Neuron (in vitro differentiated cells): ENCODE measurements around the gene GTF3C5.

Experiments used
- H2AFZ ChIP-seq: one replicate; pipeline ENCODE4 v1.6.1; 2013; ENCODE audit warnings: low read depth, mild to moderate bottlenecking, inconsistent platforms, low read length, moderate library complexity
- H3K27me3 ChIP-seq: one replicate; pipeline ENCODE4 v1.6.1; 2013; ENCODE audit warnings: low read length; ENCODE audit not compliant: insufficient read depth
- H3K36me3 ChIP-seq: one replicate; pipeline ENCODE4 v1.6.1; 2013; ENCODE audit warnings: low read length; ENCODE audit not compliant: insufficient read depth
- H3K4me1 ChIP-seq: one replicate; pipeline ENCODE4 v1.6.1; 2013; ENCODE audit warnings: low read length; ENCODE audit not compliant: insufficient read depth
- H3K4me3 ChIP-seq: 2 replicates; pipeline ENCODE4 v1.5.1; 2013; ENCODE audit warnings: mild to moderate bottlenecking, low read length, moderate library complexity
- H3K9me3 ChIP-seq: one replicate; pipeline ENCODE4 v1.6.1; 2013; ENCODE audit warnings: low read length

GTF3C5 gene

DNA sequence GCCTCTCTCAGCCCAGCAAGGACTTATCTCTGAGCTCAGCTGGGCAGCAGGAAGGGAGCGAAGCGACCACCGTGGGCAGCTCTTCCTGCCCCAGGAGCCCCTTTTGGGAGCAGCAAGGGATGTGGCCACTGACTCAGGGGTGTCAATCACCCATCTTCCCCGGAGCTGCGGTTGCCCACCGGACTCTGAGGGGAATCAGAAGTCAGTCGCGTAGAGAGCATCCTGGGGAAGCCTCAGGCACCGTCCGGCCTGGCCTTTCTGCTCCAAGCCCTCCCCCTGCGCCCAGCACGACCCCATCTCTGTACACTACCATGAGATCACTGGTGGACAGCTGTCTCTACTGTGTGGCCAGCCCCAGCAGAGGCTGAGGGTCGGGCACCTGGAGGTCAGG is 27.7 kb upstream of the GTF3C5 start:
- H3K4me3 ChIP-seq, result no peak overlapping the region
- no peaks in the 10 kb centered on the region for H3K36me3 ChIP-seq
- H3K4me1 ChIP-seq, result peaks cover 23% of the 10 kb centered on the region
- H2AFZ ChIP-seq, result no peak overlapping the region
- no peaks in the 10 kb centered on the region for H3K9me3 ChIP-seq
- peaks cover 34% of the 10 kb centered on the region for H3K27me3 ChIP-seq

DNA sequence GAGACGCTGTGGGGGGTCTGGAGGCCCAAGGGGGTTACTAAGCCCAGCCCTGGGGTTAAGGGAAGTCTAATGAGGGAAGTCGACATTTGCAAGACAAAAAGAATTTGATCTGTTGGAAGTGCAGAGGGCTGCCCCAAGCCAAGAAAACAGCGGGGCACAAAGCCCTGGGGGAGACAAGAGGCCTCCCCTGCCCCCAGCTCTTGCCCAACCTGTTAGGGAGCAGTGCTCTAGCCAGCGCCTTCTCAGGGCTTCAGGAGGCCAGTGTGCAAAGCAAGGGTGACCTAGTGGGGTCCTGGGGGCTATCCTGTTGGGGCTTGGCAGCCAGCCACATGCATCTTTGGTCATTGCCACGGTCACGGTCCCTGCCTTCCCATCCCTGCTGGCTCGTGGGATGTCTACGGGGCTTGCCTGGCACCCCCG is 27.1 kb upstream of the GTF3C5 start:
- H3K27me3 ChIP-seq, result peaks cover 33% of the 10 kb centered on the region
- H3K9me3 ChIP-seq, result no peaks in the 10 kb centered on the region
- no peak overlapping the region for H3K4me3 ChIP-seq
- no peak overlapping the region for H2AFZ ChIP-seq
- peaks cover 23% of the 10 kb centered on the region for H3K4me1 ChIP-seq
- H3K36me3 ChIP-seq, result no peaks in the 10 kb centered on the region

DNA sequence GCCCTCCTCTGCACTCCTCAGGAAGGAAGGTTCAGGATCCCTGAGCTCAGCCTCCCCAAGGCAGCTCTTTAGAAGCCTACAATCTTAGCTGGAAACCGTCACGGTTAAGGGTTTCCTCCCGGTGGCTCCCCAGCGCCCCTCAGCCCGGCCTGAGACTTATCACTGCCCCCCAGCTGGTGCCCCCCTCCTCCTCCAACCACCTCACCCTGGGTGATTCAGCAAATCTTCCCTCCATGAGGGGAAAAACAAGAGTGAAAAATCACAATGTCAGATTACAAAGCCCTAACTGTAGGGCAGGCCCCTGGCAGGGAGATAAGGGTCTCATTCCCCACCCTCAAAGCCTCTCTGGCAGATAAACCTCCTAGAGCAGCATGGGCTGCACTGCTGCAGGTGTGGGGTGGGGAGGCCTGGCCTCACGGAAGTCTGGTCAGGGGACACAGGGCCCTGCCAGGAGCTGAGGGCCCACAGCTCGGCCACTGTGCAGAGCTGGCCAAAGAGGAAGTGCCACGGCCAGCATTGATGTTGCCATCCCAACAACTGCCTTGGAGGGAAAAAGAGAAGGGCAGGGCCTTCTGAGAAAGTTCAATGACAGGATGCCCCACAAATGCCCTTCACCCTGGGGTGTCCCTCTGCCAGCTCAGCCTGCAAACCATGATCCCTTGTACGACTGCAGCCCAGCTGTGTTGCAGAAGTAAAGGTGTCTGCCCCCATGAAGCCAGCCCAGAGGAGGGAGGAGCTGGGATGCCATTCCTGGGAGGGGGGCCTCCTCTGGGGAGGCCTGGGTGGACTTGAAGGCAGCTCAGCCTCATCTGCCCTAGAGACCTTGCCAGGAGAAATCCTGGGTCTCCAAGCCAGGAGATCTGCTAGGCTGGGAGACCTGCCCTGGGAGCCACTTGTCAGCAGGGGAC is 26.5 kb upstream of the GTF3C5 start:
- H3K4me3 ChIP-seq, result no peak overlapping the region
- H3K27me3 ChIP-seq, result peaks cover 27% of the 10 kb centered on the region
- no peaks in the 10 kb centered on the region for H3K9me3 ChIP-seq
- peaks cover 23% of the 10 kb centered on the region for H3K4me1 ChIP-seq
- no peaks in the 10 kb centered on the region for H3K36me3 ChIP-seq
- H2AFZ ChIP-seq, result no peak overlapping the region

DNA sequence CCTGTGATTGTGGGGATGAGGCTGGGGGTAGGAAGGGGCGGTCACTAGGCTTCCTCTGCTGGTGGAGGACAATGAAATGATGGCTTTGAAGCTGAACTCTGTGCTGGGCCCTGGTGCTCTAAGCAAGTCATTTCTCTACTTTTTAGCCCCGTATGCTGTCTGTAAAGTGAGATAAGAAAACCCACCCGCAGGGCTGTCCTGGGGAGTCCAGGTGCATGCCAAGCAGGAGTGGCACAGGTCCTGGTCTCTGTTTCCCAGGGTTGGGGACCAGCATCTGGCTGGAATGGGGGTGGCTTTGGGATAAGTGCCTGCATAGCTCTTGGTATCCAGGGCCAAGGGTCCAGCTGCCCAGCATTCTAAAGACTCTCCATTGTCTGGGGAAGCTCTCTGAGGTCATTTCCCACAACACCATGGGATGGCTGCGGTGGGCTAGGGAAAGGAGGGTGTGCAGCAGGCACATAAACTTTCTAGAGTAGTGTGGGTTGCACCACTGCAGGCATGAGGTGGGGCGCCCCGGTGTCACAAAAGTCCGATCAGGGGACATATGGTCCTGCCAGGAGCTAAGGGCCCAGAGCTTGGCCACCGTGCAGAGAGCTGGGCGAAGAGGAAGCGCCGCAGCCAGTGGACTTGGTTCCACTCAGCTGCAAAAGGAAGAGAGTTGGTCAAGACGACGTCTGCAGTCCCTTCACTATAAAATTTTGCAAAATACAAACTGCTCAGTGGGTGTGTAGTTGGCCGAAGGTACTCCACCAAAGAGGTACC is 25.6 kb upstream of the GTF3C5 start:
- Histone ChIP-seq H3K9me3 (no peaks in the 10 kb centered on the region), H2AFZ (no peak overlapping the region), H3K36me3 (no peaks in the 10 kb centered on the region), H3K27me3 (peaks cover 19% of the 10 kb centered on the region), H3K4me3 (no peak overlapping the region), H3K4me1 (peaks cover 23% of the 10 kb centered on the region)

DNA sequence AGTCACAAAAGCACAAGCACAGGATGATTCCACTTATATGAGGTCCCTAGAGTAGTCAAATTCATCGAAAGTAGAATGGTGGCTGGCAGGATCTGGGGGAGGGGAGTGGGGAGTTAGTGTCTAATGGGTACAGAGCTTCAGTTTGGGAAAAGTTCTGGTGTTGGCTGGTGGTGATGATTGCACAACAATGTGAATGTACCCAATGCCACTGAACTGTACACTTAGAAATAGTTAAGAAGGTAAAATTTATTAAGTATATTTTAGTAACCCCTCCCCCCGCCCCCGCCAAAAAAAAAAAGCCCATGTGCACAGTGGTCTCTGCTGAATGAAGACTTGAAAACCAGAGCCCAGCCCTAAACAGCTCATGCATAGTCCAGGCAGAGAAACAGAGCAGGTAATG is 24.8 kb upstream of the GTF3C5 start:
- H3K4me3 ChIP-seq, result no peak overlapping the region
- no peak overlapping the region for H2AFZ ChIP-seq
- H3K27me3 ChIP-seq, result peaks cover 17% of the 10 kb centered on the region
- no peaks in the 10 kb centered on the region for H3K36me3 ChIP-seq
- peaks cover 23% of the 10 kb centered on the region for H3K4me1 ChIP-seq
- no peaks in the 10 kb centered on the region for H3K9me3 ChIP-seq

DNA sequence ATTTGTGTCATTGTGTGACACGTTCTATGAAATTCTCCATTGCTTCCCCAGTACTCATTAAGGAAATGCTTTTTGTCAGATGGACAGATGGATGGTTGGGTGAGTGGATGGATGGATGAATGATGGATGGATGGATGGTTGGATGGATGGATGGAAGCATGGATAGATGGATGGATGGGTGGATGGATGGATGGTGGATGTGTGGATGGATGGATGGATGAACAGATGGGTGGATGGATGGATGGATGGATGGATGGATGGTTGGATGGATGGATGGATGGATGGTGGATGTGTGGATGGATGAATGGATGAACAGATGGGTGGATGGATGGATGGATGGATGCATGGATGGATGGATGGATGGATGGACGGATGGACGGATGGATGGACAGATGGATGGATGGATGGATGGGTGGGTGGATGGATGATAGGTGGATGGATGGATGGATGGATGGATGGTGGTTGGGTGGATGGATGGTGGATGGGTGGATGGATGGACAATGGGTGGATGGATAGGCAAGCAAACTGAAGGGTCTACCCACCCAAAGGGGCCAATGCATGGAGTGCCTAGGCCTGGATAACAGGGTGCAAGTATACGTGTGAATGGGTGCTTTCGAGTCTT is 24.0 kb upstream of the GTF3C5 start:
- Histone ChIP-seq H2AFZ (no peak overlapping the region), H3K27me3 (peaks cover 17% of the 10 kb centered on the region), H3K36me3 (no peaks in the 10 kb centered on the region), H3K4me1 (peaks cover 23% of the 10 kb centered on the region), H3K4me3 (no peak overlapping the region), H3K9me3 (no peaks in the 10 kb centered on the region)

DNA sequence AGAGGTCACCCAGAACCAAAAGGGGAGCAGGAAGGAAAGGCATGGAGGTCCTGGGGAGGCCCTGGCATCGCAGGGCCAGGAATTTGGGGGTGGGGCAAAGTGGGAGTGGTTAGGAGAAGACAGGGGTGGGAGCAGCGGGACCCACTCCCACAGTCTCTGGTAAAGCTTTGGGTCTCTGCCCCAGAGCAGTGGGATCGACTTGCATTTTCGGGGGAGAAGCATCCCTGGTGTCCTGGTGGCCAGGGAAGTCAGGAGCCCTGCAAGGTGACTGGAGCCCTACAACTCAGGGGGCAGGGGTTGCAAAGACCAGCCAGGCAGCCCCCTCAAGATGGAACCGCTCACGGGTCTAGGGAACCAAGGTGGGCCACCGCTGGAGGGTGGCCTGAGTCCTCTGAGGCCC is 22.4 kb upstream of the GTF3C5 start:
- H3K27me3 ChIP-seq, result peaks cover 3% of the 10 kb centered on the region

DNA sequence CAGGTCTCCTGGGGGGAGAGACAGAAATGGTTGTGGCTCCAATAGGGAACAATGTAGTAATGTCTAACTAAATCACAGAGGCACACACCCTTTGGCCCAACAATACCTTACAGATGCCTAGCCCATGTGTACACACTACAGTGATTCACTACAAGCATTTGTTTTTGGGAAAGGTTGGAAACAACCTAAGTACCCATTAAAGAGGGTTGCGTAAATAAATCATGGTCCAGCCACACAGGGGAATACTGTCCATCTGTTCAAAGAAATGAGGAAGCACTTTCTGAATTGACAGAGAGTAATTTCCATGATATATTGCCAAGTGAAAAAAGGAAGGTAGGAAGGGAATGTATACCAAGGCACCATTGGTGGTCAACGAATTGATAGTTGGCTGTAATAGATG is 22.0 kb upstream of the GTF3C5 start:
- Histone ChIP-seq H3K27me3 (no peaks in the 10 kb centered on the region), H3K4me3 (no peak overlapping the region), H3K9me3 (no peaks in the 10 kb centered on the region), H3K4me1 (peaks cover 14% of the 10 kb centered on the region), H3K36me3 (no peaks in the 10 kb centered on the region), H2AFZ (no peak overlapping the region)

More for the DNA sequence above, 22.4 kb upstream of the GTF3C5 start:
- H3K4me1 ChIP-seq, result peaks cover 18% of the 10 kb centered on the region
- no peak overlapping the region for H3K4me3 ChIP-seq
- no peak overlapping the region for H2AFZ ChIP-seq
- H3K9me3 ChIP-seq, result no peaks in the 10 kb centered on the region
- H3K36me3 ChIP-seq, result no peaks in the 10 kb centered on the region

DNA sequence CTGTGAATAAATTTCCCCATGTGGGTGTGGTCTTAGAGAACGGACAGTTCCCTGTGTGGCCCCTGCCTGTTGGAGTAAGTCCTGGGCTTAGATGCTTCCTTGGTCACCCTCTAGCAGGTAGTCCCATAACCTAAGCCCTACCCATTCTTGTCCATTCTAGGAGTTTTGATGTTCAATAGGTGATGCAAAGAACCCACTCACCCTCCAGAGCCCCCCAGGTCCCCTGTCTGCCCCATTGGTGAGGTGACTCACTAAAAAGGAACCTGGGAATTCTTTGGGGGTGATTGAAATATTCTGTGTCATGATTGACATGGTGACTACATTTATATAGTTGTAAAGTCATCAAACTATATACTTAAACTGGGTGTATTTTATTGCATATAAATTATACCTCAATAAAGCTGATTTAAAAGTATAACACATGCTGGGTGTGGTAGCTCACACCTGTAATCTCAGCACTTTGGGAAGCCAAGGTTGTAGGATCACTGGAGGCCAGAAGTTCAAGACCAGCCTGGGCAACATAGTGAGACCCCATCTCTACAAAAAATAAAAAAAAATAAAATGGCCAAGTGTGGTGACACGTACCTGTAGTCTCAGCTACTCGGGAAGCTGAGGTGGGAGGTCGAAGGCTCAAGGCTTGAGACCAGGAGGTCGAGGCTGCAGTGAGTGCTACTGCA is 20.8 kb upstream of the GTF3C5 start:
- H3K4me3 ChIP-seq, result no peak overlapping the region
- H3K4me1 ChIP-seq, result peaks cover 3% of the 10 kb centered on the region
- no peaks in the 10 kb centered on the region for H3K36me3 ChIP-seq
- H2AFZ ChIP-seq, result no peak overlapping the region
- no peaks in the 10 kb centered on the region for H3K27me3 ChIP-seq
- no peaks in the 10 kb centered on the region for H3K9me3 ChIP-seq

DNA sequence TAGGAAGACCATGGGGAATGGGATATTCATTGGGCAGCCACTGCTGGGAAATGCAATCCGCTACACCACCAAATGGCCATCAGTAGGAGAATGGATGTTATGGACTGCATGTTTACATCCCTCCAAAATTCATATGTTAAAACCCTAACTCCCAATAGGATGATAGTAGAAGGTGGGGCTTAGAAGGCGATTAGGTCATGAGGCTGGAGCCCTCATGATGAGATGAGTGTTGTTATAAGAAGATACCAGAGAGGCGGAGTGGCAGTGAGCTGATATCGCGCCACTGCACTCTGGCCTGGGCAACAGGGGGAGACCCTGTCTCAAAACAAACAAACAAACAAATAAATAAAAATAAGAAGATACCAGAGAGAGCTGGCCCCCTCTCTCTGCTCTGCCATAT is 16.1 kb upstream of the GTF3C5 start:
- Histone ChIP-seq H3K36me3 (no peaks in the 10 kb centered on the region), H3K4me3 (no peak overlapping the region), H3K9me3 (no peaks in the 10 kb centered on the region), H2AFZ (no peak overlapping the region), H3K4me1 (no peaks in the 10 kb centered on the region), H3K27me3 (no peaks in the 10 kb centered on the region)

DNA sequence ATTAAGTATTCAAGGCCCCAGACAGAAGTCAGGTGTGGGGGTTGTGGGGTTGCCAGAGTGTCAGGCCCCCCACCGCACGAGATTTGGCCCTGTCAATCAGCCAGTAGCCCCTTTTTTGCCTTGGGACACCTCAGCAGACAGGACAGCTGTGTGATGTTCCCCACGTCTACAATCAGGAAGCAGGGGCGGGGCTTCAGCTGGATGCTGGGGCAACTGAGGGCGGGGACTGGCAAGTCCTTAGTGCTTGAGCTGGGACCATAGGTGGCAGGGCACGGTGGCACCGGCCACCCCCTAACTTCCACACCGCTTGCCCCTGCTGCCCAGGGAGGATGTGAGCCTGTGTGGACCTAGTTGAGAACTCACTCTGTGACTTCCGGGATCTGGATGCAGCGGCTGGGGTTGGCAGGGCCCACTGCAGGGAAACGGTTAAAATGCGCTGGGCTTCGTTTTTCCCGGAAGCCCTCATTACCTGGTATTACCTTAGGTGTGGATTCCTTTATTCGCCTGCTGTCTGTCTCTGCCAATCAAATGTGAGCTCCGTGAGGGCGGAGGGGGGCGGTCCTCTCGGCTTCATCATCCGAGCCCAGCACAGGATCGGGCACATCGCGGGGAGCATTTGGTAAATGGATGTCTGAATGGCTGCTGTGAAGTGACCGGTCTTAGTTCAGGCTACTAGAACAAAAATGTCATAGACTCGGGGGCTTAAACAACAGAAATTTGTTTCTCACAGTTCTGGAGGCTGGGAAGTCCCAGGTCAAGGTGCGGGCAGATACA is 7.5 kb upstream of the GTF3C5 start:
- Histone ChIP-seq H3K4me1 (no peaks in the 10 kb centered on the region), H3K9me3 (no peaks in the 10 kb centered on the region), H2AFZ (no peak overlapping the region), H3K27me3 (no peaks in the 10 kb centered on the region), H3K4me3 (no peak overlapping the region), H3K36me3 (no peaks in the 10 kb centered on the region)

DNA sequence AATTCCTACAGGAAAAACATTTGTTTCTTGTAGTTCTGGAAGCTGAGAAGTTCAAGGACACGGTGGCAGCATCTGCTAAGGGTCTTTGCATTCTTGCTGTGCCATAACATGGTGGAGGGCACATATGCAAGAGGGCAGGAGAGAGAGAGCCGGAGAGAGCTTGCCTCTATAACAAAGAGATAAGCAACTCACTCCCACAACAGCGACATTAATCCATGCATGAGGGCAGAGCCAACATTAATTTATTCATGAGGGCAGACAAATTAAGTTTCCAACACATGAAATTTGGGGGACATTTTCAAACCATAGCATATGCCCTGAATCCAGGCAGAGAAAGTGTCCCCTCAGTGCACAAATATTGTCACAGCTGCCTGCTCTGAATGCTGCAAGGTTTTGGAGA is 4.4 kb upstream of the GTF3C5 start:
- no peak overlapping the region for H2AFZ ChIP-seq
- H3K9me3 ChIP-seq, result no peaks in the 10 kb centered on the region
- H3K4me1 ChIP-seq, result peaks cover 7% of the 10 kb centered on the region
- H3K27me3 ChIP-seq, result no peaks in the 10 kb centered on the region
- H3K36me3 ChIP-seq, result no peaks in the 10 kb centered on the region
- no peak overlapping the region for H3K4me3 ChIP-seq
